Mesenchymal stem cell (in vitro differentiated cells and primary cell): ENCODE measurements around the gene ACAD8. TPM values are rescaled to one million over a fixed set of nuclear protein-coding genes. Genes with fewer than 3 reads are reported as not detected.

Experiments used
- DNase-seq: peaks from one replicate; pipeline ENCODE4 v3.0.0-alpha.2; 2013
- H2AFZ ChIP-seq: one replicate; pipeline ENCODE4 v1.6.1; 2013; ENCODE audit warnings: low read depth, mild to moderate bottlenecking, control low read depth, inconsistent platforms, low read length, moderate library complexity
- H2AK5ac ChIP-seq: 2 replicates; pipeline ENCODE4 v1.6.1; 2013; ENCODE audit warnings: low read length, moderate library complexity, mild to moderate bottlenecking, inconsistent platforms; ENCODE audit not compliant: severe bottlenecking
- H2BK120ac ChIP-seq: one replicate; pipeline ENCODE4 v1.6.1; 2013; ENCODE audit warnings: low read depth, mild to moderate bottlenecking, inconsistent platforms, low read length, moderate library complexity
- H2BK12ac ChIP-seq, 2 experiments: one replicate each; pipeline ENCODE4 v1.6.1; 2013; ENCODE audit warnings: inconsistent platforms in 2 of 2, low read length in 2 of 2, mild to moderate bottlenecking in 2 of 2, moderate library complexity in 2 of 2, control low read depth in 1 of 2
- H2BK15ac ChIP-seq: one replicate; pipeline ENCODE4 v1.6.1; 2013; ENCODE audit warnings: mild to moderate bottlenecking, low read depth, inconsistent platforms; ENCODE audit not compliant: poor library complexity, severe bottlenecking
- H2BK5ac ChIP-seq: 2 replicates; pipeline ENCODE4 v1.6.1; 2013; ENCODE audit warnings: low read depth, mild to moderate bottlenecking, low read length, control low read depth, inconsistent platforms; ENCODE audit not compliant: poor library complexity, severe bottlenecking
- H3K14ac ChIP-seq, 2 experiments: one replicate each; pipeline ENCODE4 v1.6.1; 2013; ENCODE audit warnings: inconsistent platforms in 2 of 2, low read length in 2 of 2, control low read depth in 1 of 2, mild to moderate bottlenecking in 1 of 2, moderate library complexity in 1 of 2
- H3K18ac ChIP-seq, 2 experiments: one replicate each; pipeline ENCODE4 v1.6.1; 2013; ENCODE audit warnings: inconsistent platforms in 2 of 2, low read length in 2 of 2, control low read depth in 1 of 2, low read depth in 1 of 2, mild to moderate bottlenecking in 1 of 2
- H3K23ac ChIP-seq, 2 experiments: one replicate each; pipeline ENCODE4 v1.6.1; 2013; ENCODE audit warnings: inconsistent platforms in 2 of 2, low read length in 2 of 2, mild to moderate bottlenecking in 2 of 2, moderate library complexity in 2 of 2, control low read depth in 1 of 2
- H3K27ac ChIP-seq: 2 replicates; pipeline ENCODE4 v1.5.1; 2013; ENCODE audit warnings: mild to moderate bottlenecking, moderate library complexity, low read length, control low read depth, inconsistent platforms; ENCODE audit not compliant: poor library complexity, severe bottlenecking
- H3K27me3 ChIP-seq, 2 experiments: 2 replicates each; pipeline versions ENCODE4 v1.6.1 to v1.7.0; 2013; ENCODE audit warnings: low read length in 2 of 2, mild to moderate bottlenecking in 2 of 2, moderate library complexity in 2 of 2, control low read depth in 1 of 2, inconsistent platforms in 1 of 2; ENCODE audit not compliant: control insufficient read depth in 1 of 2, insufficient read depth in 1 of 2
- H3K36me3 ChIP-seq, 2 experiments: 2 replicates each; pipeline versions ENCODE4 v1.6.1 to v1.7.0; 2013; ENCODE audit warnings: low read length in 2 of 2, control low read depth in 1 of 2, inconsistent platforms in 1 of 2, low read depth in 1 of 2, mild to moderate bottlenecking in 1 of 2; ENCODE audit not compliant: insufficient read depth in 2 of 2, control insufficient read depth in 1 of 2
- H3K4ac ChIP-seq, 2 experiments: one replicate each; pipeline ENCODE4 v1.6.1; 2013; ENCODE audit warnings: inconsistent platforms in 2 of 2, low read length in 2 of 2, mild to moderate bottlenecking in 2 of 2, moderate library complexity in 2 of 2, control low read depth in 1 of 2, low read depth in 1 of 2
- H3K4me1 ChIP-seq: 2 replicates; pipeline ENCODE4 v1.6.1; 2013; ENCODE audit warnings: low read depth, low read length, control low read depth; ENCODE audit not compliant: control insufficient read depth, insufficient read depth
- H3K4me2 ChIP-seq: 2 replicates; pipeline ENCODE4 v1.6.1; 2013; ENCODE audit warnings: low read length, mild to moderate bottlenecking, inconsistent platforms; ENCODE audit not compliant: poor library complexity, severe bottlenecking
- H3K4me3 ChIP-seq, 2 experiments: 2 replicates each; pipeline versions ENCODE4 v1.5.1 to v1.7.0; 2013; ENCODE audit warnings: low read length in 2 of 2, mild to moderate bottlenecking in 2 of 2, control low read depth in 1 of 2, low read depth in 1 of 2; ENCODE audit not compliant: insufficient read depth in 1 of 2
- H3K79me1 ChIP-seq: replicated peaks from 2 replicates; pipeline ENCODE4 v1.6.1; 2013; ENCODE audit warnings: mild to moderate bottlenecking, control low read depth, low read length, inconsistent platforms; ENCODE audit not compliant: poor library complexity, severe bottlenecking
- H3K9ac ChIP-seq: 2 replicates; pipeline ENCODE4 v1.7.0; 2013; ENCODE audit warnings: mild to moderate bottlenecking, low read length, moderate library complexity
- H3K9me3 ChIP-seq: 2 replicates; pipeline ENCODE4 v1.7.0; 2013; ENCODE audit warnings: mild to moderate bottlenecking, low read length; ENCODE audit not compliant: control insufficient read depth
- H4K8ac ChIP-seq: one replicate; pipeline ENCODE4 v1.6.1; 2013; ENCODE audit warnings: inconsistent platforms, mild to moderate bottlenecking, low read length, moderate library complexity
- H4K91ac ChIP-seq: one replicate; pipeline ENCODE4 v1.6.1; 2013; ENCODE audit warnings: mild to moderate bottlenecking, low read length, inconsistent platforms
- WGBS: methylation state at CpG from one replicate; pipeline ENCODE4 v1.1.7; 2013; ENCODE audit warnings: mixed read lengths; 5-methylcytosine and 5-hydroxymethylcytosine counted together
- polyA plus RNA-seq, 2 experiments: library from polyadenylated mRNA; stranded (reverse); fragments of 200-250 nt; gene quantifications; one replicate each; pipeline ENCODE4 v1.2.3, GENCODE V29; 2013

ACAD8 gene
- polyA plus RNA-seq (2013, experiment 1 of 2), result 12.4 TPM
- polyA plus RNA-seq (2013, experiment 2 of 2), result 12.3 TPM

DNA sequence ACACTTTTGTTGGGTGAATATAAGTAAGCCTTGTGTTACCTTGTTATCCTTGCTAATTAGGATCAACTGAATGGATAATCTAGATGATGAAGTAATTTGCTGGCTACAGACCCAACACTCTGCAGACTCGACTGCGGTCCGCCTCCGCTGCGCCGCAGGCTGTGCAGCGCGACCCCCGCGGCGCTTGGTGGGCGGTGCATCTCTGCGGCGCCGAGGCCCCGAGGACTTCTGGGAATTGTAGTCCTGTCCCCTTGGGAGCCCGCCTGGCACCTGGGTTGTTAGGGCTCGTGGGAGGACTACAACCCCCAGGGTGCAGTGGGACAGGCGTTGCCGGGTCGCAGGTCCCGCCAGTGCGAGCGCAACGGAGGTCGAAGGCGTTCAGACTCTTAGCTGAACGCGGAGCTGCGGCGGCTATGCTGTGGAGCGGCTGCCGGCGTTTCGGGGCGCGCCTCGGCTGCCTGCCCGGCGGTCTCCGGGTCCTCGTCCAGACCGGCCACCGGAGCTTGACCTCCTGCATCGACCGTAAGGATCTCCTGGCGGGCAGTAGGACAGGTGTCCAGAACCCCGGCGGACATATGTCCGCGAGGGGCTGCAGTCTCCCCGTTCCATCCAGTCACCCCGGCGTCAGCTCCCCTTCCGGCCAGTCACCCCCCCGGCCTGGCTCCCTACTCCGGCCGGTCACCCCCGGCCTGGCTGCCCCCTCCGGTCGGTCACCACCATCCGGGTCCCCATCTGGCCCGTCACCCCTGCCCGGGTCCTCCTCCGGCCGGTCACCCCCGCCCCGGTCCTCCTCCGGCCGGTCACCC lies at the start of gene ACAD8, which contains the start of gene THYN1:
TSS of gene ACAD8 (plus strand) at position 381 of the 806 bp plus-strand sequence. CDS start at position 414, 33 bp downstream.
TSS of gene THYN1 (minus strand) at position 165 of the 806 bp plus-strand sequence. CDS start 470 bp downstream, outside the sequence.
- no peaks in the 10 kb centered on the region for H3K9me3 ChIP-seq
- H2BK5ac ChIP-seq, result no peak within 1 kb of the TSS
- H3K4me2 ChIP-seq, result peak within 1 kb of the TSS; percentile 85
- peak within 1 kb of the TSS; percentile 95 for H3K9ac ChIP-seq
- peak within 1 kb of the TSS; percentile 67 to 81 for H3K18ac ChIP-seq
- H3K36me3 ChIP-seq, result peaks cover 7 to 48% of the 10 kb centered on the region in 2 experiments
- peaks cover 16% of the 10 kb centered on the region for H3K79me1 ChIP-seq
- no peak within 1 kb of the TSS for H2BK12ac ChIP-seq
- no peaks in the 10 kb centered on the region for H3K27me3 ChIP-seq
- DNase-seq, result peak; percentile 97
- under 1% methylated on average over 51 of the region's 70 CpGs for WGBS
- H2BK15ac ChIP-seq, result peak within 1 kb of the TSS; percentile 75
- H4K91ac ChIP-seq, result no peak within 1 kb of the TSS
- H3K4me3 ChIP-seq, result peak within 1 kb of the TSS; percentile 97 to 100
- peak within 1 kb of the TSS in 1 of 2 experiments; percentile 35 for H3K14ac ChIP-seq
- peak within 1 kb of the TSS in 1 of 2 experiments; percentile 86 for H3K23ac ChIP-seq
- peak within 1 kb of the TSS in 1 of 2 experiments; percentile 71 for H3K4ac ChIP-seq
- H2BK120ac ChIP-seq, result no peak within 1 kb of the TSS
- H2AFZ ChIP-seq, result peak within 1 kb of the TSS; percentile 85
- H3K27ac ChIP-seq, result peak within 1 kb of the TSS; percentile 51
- peaks cover 1% of the 10 kb centered on the region for H3K4me1 ChIP-seq
- H4K8ac ChIP-seq, result peak within 1 kb of the TSS; percentile 88
- H2AK5ac ChIP-seq, result no peak within 1 kb of the TSS

DNA sequence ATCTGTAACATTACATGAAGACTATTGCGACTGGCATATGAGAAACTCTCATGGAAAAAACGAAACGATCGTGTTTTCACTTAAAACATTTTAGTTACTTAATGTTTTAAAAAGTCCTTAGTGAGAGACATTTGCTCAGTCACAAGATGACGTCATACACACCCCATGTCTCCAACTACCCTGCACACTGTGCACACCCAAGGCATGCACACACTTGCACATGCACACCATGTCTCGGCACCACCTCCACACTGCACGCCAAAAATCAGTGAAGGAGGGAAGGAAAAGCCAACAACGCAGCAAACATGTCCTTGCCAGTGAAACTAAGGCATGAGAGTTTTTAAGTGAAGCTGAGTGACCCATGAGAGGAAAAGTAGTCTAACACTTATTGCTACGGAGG lies 47.6 kb upstream of the ACAD8 start:
- H3K79me1 ChIP-seq, result peaks cover 9% of the 10 kb centered on the region
- H3K14ac ChIP-seq, result no peak overlapping the region
- H2BK12ac ChIP-seq, result no peak overlapping the region
- 100% methylated on average over 4 of the region's 9 CpGs for WGBS
- peaks cover 18 to 83% of the 10 kb centered on the region in 2 experiments for H3K36me3 ChIP-seq
- H2BK120ac ChIP-seq, result no peak overlapping the region
- H2AFZ ChIP-seq, result no peak overlapping the region
- H2BK5ac ChIP-seq, result no peak overlapping the region
- H3K4me1 ChIP-seq, result no peaks in the 10 kb centered on the region
- no peak overlapping the region for H2BK15ac ChIP-seq
- no peak overlapping the region for H4K91ac ChIP-seq
- no peak for DNase-seq
- no peak overlapping the region for H3K4ac ChIP-seq
- H3K9me3 ChIP-seq, result no peaks in the 10 kb centered on the region
- H3K27ac ChIP-seq, result no peak overlapping the region
- H3K4me3 ChIP-seq, result no peak overlapping the region
- H2AK5ac ChIP-seq, result no peak overlapping the region
- H3K27me3 ChIP-seq, result no peaks in the 10 kb centered on the region
- H4K8ac ChIP-seq, result no peak overlapping the region
- H3K18ac ChIP-seq, result no peak overlapping the region
- no peak overlapping the region for H3K9ac ChIP-seq
- H3K23ac ChIP-seq, result no peak overlapping the region
- H3K4me2 ChIP-seq, result no peak overlapping the region

DNA sequence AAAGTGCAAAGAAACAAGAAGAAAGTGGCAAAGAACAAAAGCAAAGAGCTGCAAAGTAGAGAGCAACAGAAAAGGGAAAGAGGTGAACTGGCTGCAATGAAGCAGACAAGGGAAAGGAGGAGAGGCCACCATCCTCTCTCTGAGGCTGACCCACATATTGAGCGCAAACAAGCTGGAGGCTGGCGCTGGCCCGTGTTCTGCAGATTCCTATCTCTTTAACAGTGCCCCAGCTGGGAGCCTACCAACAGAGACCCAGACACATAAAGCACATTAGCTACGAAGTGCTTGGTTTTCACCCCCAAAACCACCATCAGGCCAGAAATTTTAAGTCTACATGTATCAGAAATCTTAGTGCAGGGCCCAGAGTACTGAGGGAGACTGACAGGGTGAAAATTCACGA lies 47.2 kb upstream of the ACAD8 start:
- no peak overlapping the region for H3K27ac ChIP-seq
- H2AK5ac ChIP-seq, result no peak overlapping the region
- no peaks in the 10 kb centered on the region for H3K27me3 ChIP-seq
- H3K4me1 ChIP-seq, result no peaks in the 10 kb centered on the region
- H4K91ac ChIP-seq, result no peak overlapping the region
- DNase-seq, result no peak
- no peak overlapping the region for H3K4me2 ChIP-seq
- no peak overlapping the region for H3K4me3 ChIP-seq
- no peak overlapping the region for H2AFZ ChIP-seq
- H4K8ac ChIP-seq, result no peak overlapping the region
- no peak overlapping the region for H2BK15ac ChIP-seq
- no peak overlapping the region for H2BK120ac ChIP-seq
- no peak overlapping the region for H3K23ac ChIP-seq
- no peak overlapping the region for H3K14ac ChIP-seq
- H3K9ac ChIP-seq, result no peak overlapping the region
- H2BK5ac ChIP-seq, result no peak overlapping the region
- no peak overlapping the region for H2BK12ac ChIP-seq
- H3K18ac ChIP-seq, result no peak overlapping the region
- H3K4ac ChIP-seq, result no peak overlapping the region
- 100% methylated on average over 5 of the region's 5 CpGs for WGBS
- H3K79me1 ChIP-seq, result peaks cover 10% of the 10 kb centered on the region
- no peaks in the 10 kb centered on the region for H3K9me3 ChIP-seq
- peaks cover 18 to 81% of the 10 kb centered on the region in 2 experiments for H3K36me3 ChIP-seq

DNA sequence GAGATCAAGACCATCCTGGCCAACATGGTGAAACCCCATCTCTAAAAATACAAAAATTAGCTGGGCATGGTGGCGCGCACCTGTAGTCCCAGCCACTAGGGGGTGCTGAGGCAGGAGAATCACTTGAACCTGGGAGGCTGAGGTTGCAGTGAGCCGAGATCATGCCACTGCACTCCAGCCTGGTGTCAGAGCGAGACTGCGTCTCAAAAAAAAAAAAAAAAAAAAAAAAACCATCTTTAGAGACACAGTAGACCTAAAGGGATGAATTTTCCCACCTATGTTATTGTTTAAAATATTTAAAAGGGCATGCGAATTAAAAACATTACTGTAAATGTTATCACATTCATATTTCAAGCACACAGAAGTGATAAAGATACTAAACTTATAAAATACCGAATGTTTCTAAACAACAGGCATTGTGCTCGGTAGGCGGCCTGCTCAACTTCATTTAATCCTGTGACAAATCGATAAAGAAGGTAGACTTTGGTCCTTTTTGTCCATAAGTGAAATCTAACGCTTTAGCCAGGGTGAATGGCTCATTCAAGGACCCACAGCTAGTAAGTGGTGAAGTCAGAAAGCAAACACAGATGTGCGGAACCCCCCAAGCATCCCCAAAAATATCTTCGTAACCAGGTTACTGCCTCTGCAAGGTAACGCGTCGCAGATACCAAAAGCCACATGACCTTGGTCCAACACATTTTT lies 45.7 kb upstream of the ACAD8 start:
- Histone ChIP-seq H3K9ac (no peak overlapping the region), H3K18ac (peak overlapping the region in 1 of 2 experiments; percentile 12), H3K4me3 (no peak overlapping the region), H3K14ac (no peak overlapping the region), H3K4ac (no peak overlapping the region), H2BK15ac (no peak overlapping the region), H3K27ac (no peak overlapping the region), H2AK5ac (no peak overlapping the region), H3K36me3 (peaks cover 19 to 66% of the 10 kb centered on the region in 2 experiments), H3K23ac (no peak overlapping the region), H3K4me2 (no peak overlapping the region), H2AFZ (no peak overlapping the region), H4K8ac (no peak overlapping the region), H2BK120ac (no peak overlapping the region), H3K9me3 (no peaks in the 10 kb centered on the region), H3K27me3 (no peaks in the 10 kb centered on the region), H4K91ac (no peak overlapping the region), H2BK5ac (peak overlapping the region; percentile 31), H3K4me1 (peaks cover 1% of the 10 kb centered on the region), H3K79me1 (peaks cover 16% of the 10 kb centered on the region), H2BK12ac (no peak overlapping the region)
- WGBS, result 96% methylated on average over 13 of the region's 16 CpGs
- peak; percentile 35 for DNase-seq
